C4-2B (cell line): ENCODE results near the gene IRX1.

Experiments used
- CTCF ChIP-seq: fragments of 450-650 bp; conservative IDR thresholded peaks from 2 replicates; pipeline ENCODE4 v1.5.1; 2017; ENCODE audit warnings: mild to moderate bottlenecking
- ZFX ChIP-seq: fragments of 450-650 bp; IDR thresholded peaks from 2 replicates; pipeline ENCODE4 v1.6.1; 2017

DNA sequence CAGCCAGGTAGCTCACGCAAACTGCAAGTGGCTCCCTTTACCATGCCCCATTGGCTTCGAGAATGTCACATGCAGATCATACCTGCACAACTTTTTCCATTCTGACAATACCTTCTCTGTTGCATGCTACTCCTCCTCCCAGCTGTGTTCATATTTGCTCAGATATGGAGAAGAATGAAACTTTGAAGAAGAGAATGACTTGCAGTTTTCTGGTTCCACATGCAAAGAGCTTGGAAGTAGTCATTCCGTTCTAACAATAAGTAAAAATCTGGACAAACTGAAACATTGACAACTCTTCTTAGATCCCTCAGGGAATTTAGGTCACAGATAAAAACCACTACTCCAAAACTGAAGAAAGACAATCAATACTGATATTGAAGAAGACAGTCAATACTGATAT lies 49.6 kb upstream of the IRX1 start:
- TF ChIP-seq CTCF (no peak), ZFX (no peak)
